Endometrium (tissue), 2 donors: ENCODE data around the gene VPS16.

ENCODE experiments used
- FAIRE-seq: peaks from 2 replicates; lab custom pipeline; 2012; peaks lifted over from hg19 to GRCh38; lab: Jason Lieb, UNC
- donor health status: control.
- donor health status: control.

The VPS16 gene

GRCh38 chr20:2840138-2840966, at the start of gene VPS16, which contains the start of gene PCED1A:
TSS of gene VPS16 (plus strand) at chr20:2840745. CDS start at chr20:2840775, 30 bp downstream.
TSS of gene PCED1A (minus strand) at chr20:2840655. CDS start at chr20:2839912, 743 bp downstream.
- FAIRE-seq, result no peak

- FAIRE-seq, result no peak
These were observed 47.1 kb upstream of the VPS16 start for GRCh38 chr20:2793471-2793870.

- no peak for FAIRE-seq
These were observed 46.3 kb upstream of the VPS16 start for GRCh38 chr20:2794202-2794748.

- no peak for FAIRE-seq
These were observed 45.6 kb upstream of the VPS16 start for GRCh38 chr20:2794866-2795447.

- no peak for FAIRE-seq
These were observed 45.1 kb upstream of the VPS16 start for GRCh38 chr20:2795451-2795850.

- no peak for FAIRE-seq
These were observed 44.4 kb upstream of the VPS16 start for GRCh38 chr20:2796011-2796660.

- no peak for FAIRE-seq
These were observed 43.2 kb upstream of the VPS16 start for GRCh38 chr20:2797136-2797983.

- no peak for FAIRE-seq
These were observed 42.3 kb upstream of the VPS16 start for GRCh38 chr20:2798095-2798805.

GRCh38 chr20:2798814-2799213, 41.7 kb upstream of the VPS16 start:
- FAIRE-seq, result no peak

- FAIRE-seq, result no peak
These were observed 41.3 kb upstream of the VPS16 start for GRCh38 chr20:2799271-2799670.

GRCh38 chr20:2799688-2800520, 40.6 kb upstream of the VPS16 start:
- no peak for FAIRE-seq

GRCh38 chr20:2800521-2801285, 39.8 kb upstream of the VPS16 start, which contains the start of gene CPXM1:
TSS of gene CPXM1 (minus strand) at chr20:2800627. CDS start at chr20:2800572, 55 bp downstream.
- FAIRE-seq, result no peak

- FAIRE-seq, result no peak
These were observed 39.2 kb upstream of the VPS16 start for GRCh38 chr20:2801286-2801728.

- FAIRE-seq, result no peak
These were observed 36.3 kb upstream of the VPS16 start for GRCh38 chr20:2804041-2804828.

GRCh38 chr20:2804852-2805688, 35.5 kb upstream of the VPS16 start:
- no peak for FAIRE-seq

GRCh38 chr20:2805689-2806350, 34.7 kb upstream of the VPS16 start:
- no peak for FAIRE-seq

GRCh38 chr20:2806351-2806701, 34.2 kb upstream of the VPS16 start:
- FAIRE-seq, result no peak
